ENCODE data around the gene PRAME.

The PRAME gene

DNA sequence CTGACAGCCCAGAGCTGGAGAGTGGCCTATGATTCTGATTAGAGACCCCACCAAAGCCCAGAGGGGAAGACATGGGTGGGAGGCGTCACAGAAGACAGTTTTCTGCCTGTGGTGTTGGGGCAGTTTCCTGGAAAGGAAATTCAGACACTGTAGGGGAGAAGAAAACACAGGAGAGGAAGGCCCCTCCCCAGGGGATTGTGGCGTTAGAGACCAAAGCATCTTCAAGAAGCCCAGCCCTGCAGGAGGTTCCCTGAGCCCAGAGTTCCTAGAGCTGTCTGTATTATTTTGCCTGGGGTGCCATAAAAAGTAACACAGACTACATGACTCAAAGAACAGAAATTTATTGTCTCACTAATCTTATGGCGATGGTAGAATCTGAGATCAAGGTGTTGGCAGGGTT is 40.2 kb upstream of the PRAME start:
- TF ChIP-seq, protein P1, sequence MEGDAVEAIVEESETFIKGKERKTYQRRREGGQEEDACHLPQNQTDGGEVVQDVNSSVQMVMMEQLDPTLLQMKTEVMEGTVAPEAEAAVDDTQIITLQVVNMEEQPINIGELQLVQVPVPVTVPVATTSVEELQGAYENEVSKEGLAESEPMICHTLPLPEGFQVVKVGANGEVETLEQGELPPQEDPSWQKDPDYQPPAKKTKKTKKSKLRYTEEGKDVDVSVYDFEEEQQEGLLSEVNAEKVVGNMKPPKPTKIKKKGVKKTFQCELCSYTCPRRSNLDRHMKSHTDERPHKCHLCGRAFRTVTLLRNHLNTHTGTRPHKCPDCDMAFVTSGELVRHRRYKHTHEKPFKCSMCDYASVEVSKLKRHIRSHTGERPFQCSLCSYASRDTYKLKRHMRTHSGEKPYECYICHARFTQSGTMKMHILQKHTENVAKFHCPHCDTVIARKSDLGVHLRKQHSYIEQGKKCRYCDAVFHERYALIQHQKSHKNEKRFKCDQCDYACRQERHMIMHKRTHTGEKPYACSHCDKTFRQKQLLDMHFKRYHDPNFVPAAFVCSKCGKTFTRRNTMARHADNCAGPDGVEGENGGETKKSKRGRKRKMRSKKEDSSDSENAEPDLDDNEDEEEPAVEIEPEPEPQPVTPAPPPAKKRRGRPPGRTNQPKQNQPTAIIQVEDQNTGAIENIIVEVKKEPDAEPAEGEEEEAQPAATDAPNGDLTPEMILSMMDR (IDR thresholded peaks at IDR 0.05; ENCODE audit: low read depth, low read length) = no peak
- Histone ChIP-seq H3K27me3 (ENCODE audit: insufficient read depth, low read depth, severe bottlenecking) (no peaks in the 10 kb centered on the region), H3K4me3 (ENCODE audit: low read depth, low read length) (no peak overlapping the region), H3K27ac (no peak overlapping the region), H3K36me3 (no peaks in the 10 kb centered on the region), H3K9me3 (ENCODE audit: severe bottlenecking) (no peaks in the 10 kb centered on the region)
- no peak for DNase-seq

DNA sequence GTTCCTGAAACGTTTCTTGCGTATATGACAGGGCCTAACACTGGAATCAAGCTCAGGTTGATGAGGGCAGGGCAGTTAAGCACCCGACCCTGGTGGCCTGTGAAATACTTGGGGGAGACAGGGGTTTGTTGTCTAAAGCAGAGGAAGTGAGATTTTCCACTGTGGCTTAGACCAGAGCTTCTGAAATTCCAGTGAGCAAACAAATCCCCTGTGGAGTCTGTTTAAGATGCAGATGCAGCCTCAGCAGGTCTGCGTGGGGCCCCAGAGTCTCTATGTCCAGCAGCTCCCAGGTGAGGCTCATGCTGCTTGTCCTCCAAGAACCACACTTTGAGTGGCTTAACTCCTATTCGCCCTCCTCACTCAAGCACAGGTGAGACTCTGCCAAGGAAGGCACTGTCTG is 39.1 kb upstream of the PRAME start:
- TF ChIP-seq, protein P1 (IDR thresholded peaks at IDR 0.05; ENCODE audit: low read depth, low read length) = no peak
- Histone ChIP-seq H3K9me3 (ENCODE audit: severe bottlenecking) (no peaks in the 10 kb centered on the region), H3K27me3 (ENCODE audit: insufficient read depth, low read depth, severe bottlenecking) (no peaks in the 10 kb centered on the region), H3K4me3 (ENCODE audit: low read depth, low read length) (no peak overlapping the region), H3K27ac (no peak overlapping the region), H3K36me3 (no peaks in the 10 kb centered on the region)
- DNase-seq = no peak

DNA sequence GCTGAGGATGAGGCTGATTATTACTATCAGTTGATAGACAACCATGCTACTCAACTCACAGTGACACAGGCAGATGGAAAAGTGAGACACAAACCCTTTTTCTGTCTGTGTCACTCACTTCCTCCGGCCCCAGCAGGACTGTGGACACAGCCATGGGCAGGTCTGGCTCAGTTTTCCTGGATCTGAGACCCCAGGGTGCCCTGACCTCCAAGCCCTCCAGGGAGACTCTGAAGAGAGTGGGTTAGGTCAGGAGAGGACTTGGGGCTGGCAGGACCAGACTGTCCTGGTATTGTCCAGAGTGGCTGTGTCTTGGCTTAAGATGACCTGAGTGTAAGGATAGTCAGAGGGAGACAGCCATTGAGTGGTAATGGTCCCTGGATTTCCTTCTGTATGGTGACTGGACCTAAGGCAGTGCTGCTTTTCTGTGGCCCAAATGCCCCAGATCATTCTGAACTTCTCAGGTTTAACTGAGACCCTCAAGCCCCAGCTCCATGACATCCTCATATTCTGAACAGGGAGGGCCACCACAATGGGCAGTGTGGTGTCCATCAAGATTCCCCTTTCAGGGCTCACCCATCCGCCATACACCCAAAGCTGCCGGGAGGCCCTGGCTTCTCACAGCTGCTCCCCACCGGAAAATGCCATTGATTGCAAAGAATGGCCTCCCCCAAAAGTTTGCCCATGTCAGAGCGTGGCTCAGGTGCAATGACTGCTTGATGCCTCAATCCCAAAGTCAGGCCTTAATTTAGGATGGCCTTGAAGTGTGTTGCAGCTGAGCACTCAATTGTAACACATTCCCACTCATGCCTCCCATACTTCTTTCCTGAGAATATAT is 36.2 kb upstream of the PRAME start:
- DNase-seq = no peak
- TF ChIP-seq, protein P1 (IDR thresholded peaks at IDR 0.05; ENCODE audit: low read depth, low read length) = no peak
- Histone ChIP-seq H3K4me3 (ENCODE audit: low read depth, low read length) (no peak overlapping the region), H3K9me3 (ENCODE audit: severe bottlenecking) (no peaks in the 10 kb centered on the region), H3K27me3 (ENCODE audit: insufficient read depth, low read depth, severe bottlenecking) (no peaks in the 10 kb centered on the region), H3K36me3 (no peaks in the 10 kb centered on the region), H3K27ac (no peak overlapping the region)

DNA sequence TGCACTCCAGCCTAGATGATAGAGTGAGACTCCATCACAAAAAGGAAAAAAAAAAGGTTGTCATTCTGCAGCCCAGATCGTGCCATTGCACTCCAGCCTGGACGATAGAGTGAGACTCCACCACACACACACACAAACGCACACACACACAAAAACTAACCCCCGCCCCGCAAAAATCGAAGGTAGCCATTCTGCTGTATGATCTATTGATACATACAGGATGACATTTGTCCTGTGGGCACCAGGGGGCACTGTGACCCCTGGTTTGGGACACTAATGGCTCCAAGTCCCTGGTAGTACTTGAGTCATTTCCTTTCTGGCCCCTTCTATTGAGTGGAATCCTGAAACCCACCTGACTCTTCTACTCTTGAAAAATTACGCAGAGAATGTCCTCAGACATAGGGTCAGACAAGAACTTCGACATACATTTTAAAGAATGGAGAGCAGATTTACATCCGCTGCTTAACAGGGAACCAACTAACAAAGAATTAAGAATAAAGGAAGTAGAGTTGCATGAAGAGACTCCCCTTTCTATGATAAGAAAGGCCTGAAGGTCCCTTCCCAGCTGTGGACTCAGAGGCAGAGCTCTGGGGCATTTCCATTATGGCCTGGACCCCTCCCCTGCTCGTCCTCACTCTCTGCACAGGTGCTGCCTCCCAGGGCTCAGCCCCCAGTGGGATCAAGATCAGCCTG is 35.0 kb upstream of the PRAME start:
- peak; percentile 70 for DNase-seq
- no peaks in the 10 kb centered on the region for H3K27me3 ChIP-seq (ENCODE audit: insufficient read depth, low read depth, severe bottlenecking)
- H3K36me3 ChIP-seq = no peaks in the 10 kb centered on the region
- TF ChIP-seq, protein P1 (IDR thresholded peaks at IDR 0.05; ENCODE audit: low read depth, low read length) = peak; percentile 76
- H3K4me3 ChIP-seq (ENCODE audit: low read depth, low read length) = no peak overlapping the region
- peak overlapping the region; percentile 29; the same call in 1 of the 2 replicates for H3K27ac ChIP-seq
- H3K9me3 ChIP-seq (ENCODE audit: severe bottlenecking) = no peaks in the 10 kb centered on the region

DNA sequence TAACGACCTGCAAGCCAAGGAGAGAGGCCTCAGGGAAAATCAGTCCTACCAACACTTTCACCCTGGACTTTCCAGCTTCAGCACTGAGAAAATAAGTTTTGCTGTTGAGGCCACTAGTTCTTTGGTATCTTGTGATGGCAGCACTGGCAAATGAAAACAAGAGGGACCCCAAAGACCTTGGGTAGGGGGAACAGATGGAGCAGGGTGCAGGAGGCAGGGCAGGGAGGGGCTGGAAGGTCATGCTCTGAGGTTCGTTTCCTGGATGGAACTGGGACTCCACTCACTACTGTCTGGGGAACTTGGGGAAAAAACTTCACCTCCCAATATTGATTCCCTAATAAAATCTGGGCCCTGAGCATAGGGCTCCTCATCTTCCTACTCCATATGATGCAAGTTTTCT is 34.2 kb upstream of the PRAME start:
- no peaks in the 10 kb centered on the region for H3K27me3 ChIP-seq (ENCODE audit: insufficient read depth, low read depth, severe bottlenecking)

More for the DNA sequence above, 34.2 kb upstream of the PRAME start:
- no peaks in the 10 kb centered on the region for H3K9me3 ChIP-seq (ENCODE audit: severe bottlenecking)
- peak overlapping the region; percentile 22; the same call in 1 of the 2 replicates for H3K27ac ChIP-seq
- H3K4me3 ChIP-seq (ENCODE audit: low read depth, low read length) = no peak overlapping the region
- H3K36me3 ChIP-seq = no peaks in the 10 kb centered on the region
- TF ChIP-seq, protein P1 (IDR thresholded peaks at IDR 0.05; ENCODE audit: low read depth, low read length) = no peak
- no peak for DNase-seq

All from WERI-Rb-1 (cell line).